Smooth muscle cell of bladder (primary cell): ENCODE data around the gene HM13. TPM values are rescaled to one million over a fixed set of nuclear protein-coding genes. Genes with fewer than 3 reads are reported as not detected.

Experiments
- total RNA-seq: library from RNA; depleted of rRNA; stranded (reverse); fragments of >200 nt; gene quantifications from 2 replicates; pipeline ENCODE4 v1.2.3, GENCODE V29; 2014

Gene HM13, protein sequence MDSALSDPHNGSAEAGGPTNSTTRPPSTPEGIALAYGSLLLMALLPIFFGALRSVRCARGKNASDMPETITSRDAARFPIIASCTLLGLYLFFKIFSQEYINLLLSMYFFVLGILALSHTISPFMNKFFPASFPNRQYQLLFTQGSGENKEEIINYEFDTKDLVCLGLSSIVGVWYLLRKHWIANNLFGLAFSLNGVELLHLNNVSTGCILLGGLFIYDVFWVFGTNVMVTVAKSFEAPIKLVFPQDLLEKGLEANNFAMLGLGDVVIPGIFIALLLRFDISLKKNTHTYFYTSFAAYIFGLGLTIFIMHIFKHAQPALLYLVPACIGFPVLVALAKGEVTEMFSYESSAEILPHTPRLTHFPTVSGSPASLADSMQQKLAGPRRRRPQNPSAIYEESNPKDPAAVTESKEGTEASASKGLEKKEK
- total RNA-seq: 46.4 and 55.9 TPM in 2 replicates

GRCh38 chr20:31514154-31515071 lies at the start of gene HM13:
Gene HM13, plus strand, starts transcription at chr20:31514442. Its CDS starts 110 bp downstream, at chr20:31514552.

DNA sequence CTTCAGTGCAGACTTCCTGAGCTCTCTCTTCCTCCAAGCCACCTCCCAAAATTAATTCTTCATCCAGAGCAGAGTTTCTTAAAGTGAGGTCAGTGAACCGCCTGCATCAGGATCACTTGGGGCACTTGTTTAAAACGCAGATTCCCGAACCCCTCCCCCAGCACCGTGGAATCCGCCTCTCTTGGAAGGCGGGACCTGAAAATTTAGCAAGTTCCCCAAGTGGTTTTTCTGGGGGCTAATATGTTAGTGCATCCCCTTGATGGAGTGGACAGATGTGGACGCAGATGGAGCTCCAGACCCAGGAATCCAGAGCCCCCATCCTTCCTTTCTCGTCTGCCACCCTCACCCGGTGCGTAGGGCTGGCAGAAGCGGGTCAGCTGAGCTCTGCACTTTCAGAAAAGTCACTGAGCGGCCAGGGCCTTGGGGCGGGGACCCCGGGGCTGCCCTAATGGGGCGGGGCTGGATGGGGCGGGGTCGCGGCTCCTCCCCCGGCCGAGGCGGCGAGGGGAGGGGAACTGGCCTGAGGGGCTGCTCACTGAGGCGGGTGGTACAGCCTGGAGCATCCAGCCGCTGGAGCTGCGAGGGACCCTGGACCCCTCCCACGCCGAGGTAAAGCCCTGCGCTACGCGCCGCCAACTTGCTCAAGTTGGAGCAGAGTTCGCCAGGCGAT lies 39.3 kb upstream of the HM13 start, which contains the start of the genes DEFB124 and REM1:
Gene DEFB124 (minus strand): TSS at position 370 of the 670 bp plus-strand sequence. CDS start 2,114 bp downstream, outside the sequence.
Gene REM1 (plus strand): TSS at position 531 of the 670 bp plus-strand sequence. CDS start 1,158 bp downstream, outside the sequence.

DNA sequence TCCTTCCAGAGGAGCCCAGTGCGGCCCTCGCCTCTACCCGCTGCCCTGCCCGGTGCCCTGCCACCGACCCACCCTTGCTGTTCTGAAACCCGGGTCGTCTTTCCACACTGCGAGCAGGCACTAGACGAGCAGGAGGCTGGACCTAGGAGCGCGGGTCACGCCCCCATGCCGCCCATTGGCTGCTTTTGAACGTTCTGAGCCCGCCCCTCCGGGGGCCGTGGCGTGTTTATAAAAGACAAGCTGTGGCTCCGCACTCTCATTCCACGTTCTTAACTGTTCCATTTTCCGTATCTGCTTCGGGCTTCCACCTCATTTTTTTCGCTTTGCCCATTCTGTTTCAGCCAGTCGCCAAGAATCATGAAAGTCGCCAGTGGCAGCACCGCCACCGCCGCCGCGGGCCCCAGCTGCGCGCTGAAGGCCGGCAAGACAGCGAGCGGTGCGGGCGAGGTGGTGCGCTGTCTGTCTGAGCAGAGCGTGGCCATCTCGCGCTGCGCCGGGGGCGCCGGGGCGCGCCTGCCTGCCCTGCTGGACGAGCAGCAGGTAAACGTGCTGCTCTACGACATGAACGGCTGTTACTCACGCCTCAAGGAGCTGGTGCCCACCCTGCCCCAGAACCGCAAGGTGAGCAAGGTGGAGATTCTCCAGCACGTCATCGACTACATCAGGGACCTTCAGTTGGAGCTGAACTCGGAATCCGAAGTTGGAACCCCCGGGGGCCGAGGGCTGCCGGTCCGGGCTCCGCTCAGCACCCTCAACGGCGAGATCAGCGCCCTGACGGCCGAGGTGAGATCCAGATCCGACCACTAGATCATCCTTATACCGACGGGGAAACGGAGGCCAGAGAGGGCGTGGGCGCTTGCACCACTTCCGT lies 91.0 kb downstream of the HM13 start, which contains the start of gene ID1:
Gene ID1 (plus strand): TSS at position 259 of the 871 bp plus-strand sequence. CDS start 99 bp downstream, at position 358.

Other genes starting within 250 kb of the HM13 start
- gene DEFB116, start 205.9 kb upstream of the HM13 start, total RNA-seq: not detected in 2 replicates
- not detected in 2 replicates for gene DEFB118, start 145.8 kb upstream of the HM13 start, total RNA-seq
- not detected in 2 replicates for gene DEFB119, start 123.9 kb upstream of the HM13 start, total RNA-seq
- not detected in 2 replicates for gene DEFB121, start 108.2 kb upstream of the HM13 start, total RNA-seq
- not detected in 2 replicates for gene DEFB123, start 73.8 kb upstream of the HM13 start, total RNA-seq
- gene DEFB124, start 39.3 kb upstream of the HM13 start, total RNA-seq: not detected in 2 replicates
- gene REM1, start 39.2 kb upstream of the HM13 start, total RNA-seq: 0.09 TPM in 1 of 2 replicates, not detected in the other
- 141 and 149 TPM in 2 replicates for gene ID1, start 90.8 kb downstream of the HM13 start, total RNA-seq
- not detected in 2 replicates for gene COX4I2, start 123.5 kb downstream of the HM13 start, total RNA-seq
- gene BCL2L1, start 208.4 kb downstream of the HM13 start, total RNA-seq: 22.8 and 33.6 TPM in 2 replicates
- 4.6 and 5.6 TPM in 2 replicates for gene TPX2, start 224.8 kb downstream of the HM13 start, total RNA-seq